A673 (cell line): Measurements from ENCODE around the gene RPTOR.

Experiments used
- CTCF ChIP-seq: fragments of 300-800, 200-600 bp; sonication (generic); conservative IDR thresholded peaks from 2 replicates; pipeline ENCODE4 v1.5.1; 2017; ENCODE audit warnings: low read depth, mild to moderate bottlenecking, antibody characterized with exemption, low read length, moderate library complexity, mixed read lengths
- EZH2 ChIP-seq: fragments of 200-600 bp; sonication (generic); IDR thresholded peaks from 2 replicates; pipeline ENCODE4 v1.6.1; 2017; ENCODE audit warnings: borderline replicate concordance, low read depth, mild to moderate bottlenecking, mixed read lengths, antibody characterized with exemption, low read length; ENCODE audit not compliant: poor library complexity, severe bottlenecking

- no peak for TF ChIP-seq EZH2
- no peak for TF ChIP-seq CTCF
Measured at GRCh38 chr17:80918731-80919130, 374.1 kb downstream of the RPTOR start.
